ENCODE data around the gene DENND6B. TPM values are rescaled to one million over a fixed set of nuclear protein-coding genes. Genes with fewer than 3 reads are reported as not detected.
"Not testable (repeated sequence)": the region's sequence is repeated elsewhere in the genome, so short reads cannot be mapped to it uniquely, and the experiment has no call there.

DENND6B gene
- polyA plus RNA-seq, 1 donor, result 5.5 TPM

- no peak for DNase-seq
Observed at GRCh38 chr22:50338860-50339462, 12.1 kb upstream of the DENND6B start.

- no peak for DNase-seq
Observed at GRCh38 chr22:50338042-50338573, 11.3 kb upstream of the DENND6B start.

- DNase-seq, result no peak
Observed at GRCh38 chr22:50337262-50338041, 10.6 kb upstream of the DENND6B start.

- DNase-seq, result not testable (repeated sequence)
Observed at GRCh38 chr22:50334433-50334832, 7.6 kb upstream of the DENND6B start.

- DNase-seq, result no peak
Observed at GRCh38 chr22:50329236-50329635, 2.4 kb upstream of the DENND6B start.

GRCh38 chr22:50327711-50328019, 853 bp upstream of the DENND6B start:
- no peak for DNase-seq

- no peak for DNase-seq
Observed at GRCh38 chr22:50326225-50326955, 422 bp downstream of the DENND6B start.

GRCh38 chr22:50325444-50326224, 1.2 kb downstream of the DENND6B start:
- DNase-seq, result no peak

GRCh38 chr22:50323900-50324299, 2.9 kb downstream of the DENND6B start:
- no peak for DNase-seq

- not testable (repeated sequence) for DNase-seq
Observed at GRCh38 chr22:50322382-50323104, 4.3 kb downstream of the DENND6B start.

GRCh38 chr22:50320671-50321325, 6.0 kb downstream of the DENND6B start:
- no peak for DNase-seq

GRCh38 chr22:50320116-50320515, 6.7 kb downstream of the DENND6B start:
- DNase-seq, result no peak

GRCh38 chr22:50319503-50319951, 7.3 kb downstream of the DENND6B start:
- no peak for DNase-seq

- DNase-seq, result no peak
Observed at GRCh38 chr22:50318698-50319411, 8.0 kb downstream of the DENND6B start.

GRCh38 chr22:50318356-50318697, 8.5 kb downstream of the DENND6B start:
- DNase-seq, result no peak

- DNase-seq, result no peak
Observed at GRCh38 chr22:50317674-50318073, 9.1 kb downstream of the DENND6B start.

- DNase-seq, result no peak
Observed at GRCh38 chr22:50317178-50317577, 9.6 kb downstream of the DENND6B start.

- no peak for DNase-seq
Observed at GRCh38 chr22:50316114-50317065, 10.4 kb downstream of the DENND6B start.

GRCh38 chr22:50315289-50316113, 11.3 kb downstream of the DENND6B start:
- no peak for DNase-seq

Data from hindlimb muscle (tissue), 1 donor.